Cerebellar cortex (tissue), 1 donor: Measurements from ENCODE around the gene EML4.

Experiments
- DNase-seq: peaks from one replicate; pipeline ENCODE4 v3.0.0-alpha.2; 2015; ENCODE audit warnings: low spot score

The EML4 gene

GRCh38 chr2:42138163-42139015 is 30.8 kb upstream of the EML4 start:
- peak; percentile 48 for DNase-seq

GRCh38 chr2:42139101-42139500 is 30.1 kb upstream of the EML4 start:
- DNase-seq, result peak; percentile 43

DNA sequence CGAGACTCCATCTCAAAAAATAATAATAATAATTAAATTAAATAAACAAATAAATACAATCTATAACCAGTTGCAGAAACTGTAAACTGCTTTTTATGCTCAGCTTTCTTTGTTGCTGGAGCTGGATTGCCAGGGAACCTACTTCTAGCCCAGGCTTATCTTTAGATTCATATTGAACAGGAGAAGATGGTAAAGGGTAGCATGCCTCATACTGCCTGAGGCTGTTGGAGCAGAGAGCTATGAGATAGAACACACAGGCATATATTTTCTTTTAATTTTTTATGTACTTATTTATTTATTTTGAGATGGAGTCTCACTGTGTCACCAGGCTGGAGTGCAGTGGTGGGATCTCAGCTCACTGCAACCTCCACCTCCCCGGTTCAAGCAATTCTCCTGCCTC is 28.7 kb upstream of the EML4 start:
- DNase-seq, result no peak

DNA sequence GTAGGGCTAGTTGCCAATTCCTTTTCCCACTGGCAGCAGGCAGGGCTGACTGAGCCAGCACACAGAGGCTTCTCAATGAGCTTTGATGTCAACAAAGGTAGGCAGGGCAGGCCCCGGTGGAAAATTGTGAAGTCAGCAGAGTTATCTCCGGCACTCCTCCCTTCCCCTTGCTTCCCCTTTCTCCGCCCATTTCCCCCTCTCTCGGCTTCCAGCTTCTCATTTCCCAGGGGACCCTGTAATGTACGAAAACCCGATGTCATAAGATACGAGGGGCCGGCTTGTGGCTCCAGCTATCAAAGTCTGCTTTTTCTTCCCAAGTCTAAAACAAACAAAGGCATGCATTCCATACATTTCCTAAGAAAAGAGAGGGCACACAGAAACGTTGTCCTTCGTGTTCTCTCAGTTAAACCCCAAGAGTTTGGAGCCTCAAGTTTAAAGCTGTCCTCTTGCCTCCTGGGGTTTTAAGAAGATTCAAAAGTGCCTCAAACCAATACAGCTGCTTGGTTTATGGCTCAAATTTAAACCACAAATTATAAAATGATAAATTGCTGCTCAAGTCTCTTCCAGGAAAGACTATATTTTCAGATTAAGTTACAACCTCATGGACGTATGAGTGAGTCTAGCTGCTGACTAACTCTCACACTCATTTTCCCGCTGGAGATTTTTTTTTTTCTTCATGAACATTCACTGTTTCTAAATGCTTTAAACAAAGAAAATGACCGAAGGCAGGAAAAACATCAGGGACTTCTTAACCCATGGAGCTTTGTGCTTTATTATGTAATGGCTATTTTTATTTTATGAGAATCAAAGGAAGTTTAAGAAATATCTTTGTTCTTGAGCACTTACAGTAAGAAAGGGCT is 27.2 kb upstream of the EML4 start:
- DNase-seq, result peak; percentile 75

GRCh38 chr2:42142547-42143184 is 26.5 kb upstream of the EML4 start:
- peak; percentile 57 for DNase-seq

- DNase-seq, result no peak
These were observed 21.4 kb upstream of the EML4 start for GRCh38 chr2:42147641-42148274.

GRCh38 chr2:42150159-42150558 is 19.0 kb upstream of the EML4 start:
- DNase-seq, result no peak

- DNase-seq, result no peak
These were observed 15.1 kb upstream of the EML4 start for GRCh38 chr2:42153944-42154581.

GRCh38 chr2:42156721-42157120 is 12.4 kb upstream of the EML4 start:
- no peak for DNase-seq

DNA sequence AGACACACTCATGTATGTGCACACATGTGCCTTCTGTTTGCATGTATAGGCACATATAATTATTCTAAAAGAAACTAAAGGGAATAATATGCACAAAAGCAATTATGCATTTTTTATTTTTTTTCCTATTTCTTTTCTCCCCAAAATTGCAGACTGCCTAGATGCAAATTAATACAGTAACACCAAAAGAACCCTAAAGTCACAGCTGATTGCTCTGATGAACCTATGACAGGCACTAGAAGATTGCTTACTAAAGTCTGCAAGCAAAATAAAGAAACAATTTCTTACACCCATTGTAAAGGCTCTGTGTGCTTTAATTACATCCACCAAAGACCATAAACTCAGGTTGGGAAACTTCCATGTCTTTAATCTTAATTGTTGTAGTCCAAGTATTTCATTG is 7.7 kb upstream of the EML4 start:
- DNase-seq, result no peak

DNA sequence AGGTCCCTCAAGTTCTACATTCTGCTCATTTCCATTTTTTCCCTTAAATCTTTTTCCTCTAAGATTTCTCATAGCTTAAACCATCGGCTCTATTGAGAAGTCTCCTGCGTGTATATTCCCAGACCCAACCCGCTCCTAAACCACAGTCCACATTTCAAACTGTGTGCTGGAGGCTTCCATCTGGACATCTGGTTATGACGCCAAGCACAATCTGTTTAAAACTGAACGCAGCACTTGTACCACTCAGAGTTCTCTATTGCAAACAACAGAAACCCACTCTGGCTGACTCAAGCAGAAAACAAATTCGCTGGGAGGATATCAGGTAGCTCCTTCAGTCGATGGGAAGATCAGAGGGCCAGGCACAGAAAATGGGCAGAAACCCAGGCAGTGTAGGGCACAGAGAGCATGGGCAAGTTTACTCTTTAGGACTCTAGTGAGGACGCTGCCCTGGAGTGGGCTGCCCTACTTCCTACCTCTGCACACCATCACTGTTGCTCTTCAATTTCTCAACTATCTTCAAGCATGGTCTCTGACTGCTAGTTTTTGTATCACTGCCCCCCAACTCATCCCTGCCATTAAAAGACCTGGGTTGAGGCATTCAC is 5.6 kb upstream of the EML4 start:
- no peak for DNase-seq

DNA sequence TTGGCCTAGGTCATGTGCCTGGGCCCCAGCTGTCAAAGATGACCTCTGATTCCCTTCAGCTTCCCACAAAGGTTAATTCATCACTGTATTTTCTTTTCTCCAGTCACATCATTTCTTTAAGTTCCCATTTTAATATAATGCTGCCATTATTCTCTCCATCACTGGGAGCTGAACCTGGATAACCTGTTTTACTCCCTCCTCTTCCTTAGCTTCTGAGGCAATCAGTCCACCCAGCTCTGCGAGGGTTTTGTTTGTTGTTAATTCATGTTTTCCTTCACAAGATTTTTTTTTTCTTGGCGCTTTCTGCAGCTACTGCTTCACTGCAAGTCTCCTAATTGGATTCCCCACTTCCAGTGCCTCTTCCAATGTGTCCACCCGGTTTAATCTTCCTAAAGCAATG is 5.1 kb upstream of the EML4 start:
- DNase-seq, result no peak

DNA sequence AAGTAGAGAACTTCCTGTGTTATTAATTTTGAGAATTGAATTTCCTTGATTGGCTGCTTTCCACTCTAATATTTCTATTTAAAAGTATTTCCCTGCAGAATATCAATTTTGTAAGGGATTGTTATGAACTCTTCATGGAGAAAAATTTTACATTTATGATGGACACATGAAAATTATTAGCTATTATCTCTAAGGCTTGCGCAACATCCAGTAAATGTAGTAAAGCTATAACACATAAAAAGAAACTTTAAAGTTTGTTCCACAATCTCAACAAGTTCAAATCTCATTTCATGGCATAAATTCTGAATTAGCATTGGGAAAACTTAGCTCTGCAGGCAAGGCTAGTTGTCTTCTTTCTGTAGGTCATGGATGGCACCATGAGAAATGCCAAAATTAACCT is 4.2 kb upstream of the EML4 start:
- DNase-seq, result no peak

DNA sequence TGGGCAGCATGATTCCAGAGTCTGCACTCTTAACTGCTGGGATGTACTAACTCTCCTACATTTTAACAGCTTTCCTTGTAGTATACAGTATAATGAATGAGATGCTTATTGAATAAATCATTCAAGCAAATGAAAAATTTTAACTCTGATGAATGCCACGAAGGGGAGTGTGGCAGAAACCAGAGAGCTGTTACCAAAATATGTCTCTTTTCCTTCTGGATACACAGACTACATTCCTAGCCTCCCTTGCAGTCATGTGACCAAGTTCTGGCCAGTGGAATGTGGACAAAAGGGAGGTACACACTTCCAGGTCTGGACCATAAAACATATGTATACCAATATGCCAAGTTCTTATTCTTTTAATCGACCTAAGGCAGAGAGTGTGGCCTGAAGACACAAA is 1.7 kb upstream of the EML4 start:
- DNase-seq, result peak; percentile 29

DNA sequence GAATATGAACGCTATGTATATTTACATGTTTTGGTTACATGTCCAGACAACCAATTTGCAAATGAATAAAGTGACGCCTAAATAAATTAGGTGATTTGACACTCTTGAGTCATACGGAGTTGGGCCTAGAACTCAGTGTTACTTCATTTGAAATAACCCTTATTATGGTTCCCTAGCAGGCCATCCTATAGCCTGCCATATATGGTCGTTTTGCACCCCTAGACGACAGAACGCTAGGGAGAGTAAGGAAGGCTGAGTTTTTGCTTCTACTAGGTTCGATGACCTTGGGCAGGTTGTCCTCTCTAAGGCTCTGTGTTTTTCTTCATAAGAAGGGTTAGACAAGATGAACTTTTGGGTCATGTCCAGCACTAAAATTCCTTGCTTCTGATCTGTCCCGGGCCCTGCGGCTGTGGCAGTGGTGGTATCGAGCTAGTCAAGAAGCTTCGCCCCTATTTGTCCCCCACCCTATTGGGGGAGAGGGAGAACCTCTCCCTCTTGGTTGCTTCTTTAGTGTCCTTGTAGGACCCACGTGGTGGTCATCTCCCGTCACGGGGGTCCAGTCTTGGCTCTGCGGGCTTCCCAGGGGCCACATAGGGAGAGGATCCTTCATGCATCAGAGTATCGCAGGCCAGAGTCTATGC is 574 bp upstream of the EML4 start:
- no peak for DNase-seq

GRCh38 chr2:42169874-42170521 is 845 bp downstream of the EML4 start:
- DNase-seq, result no peak

GRCh38 chr2:42170619-42171395 is 1.7 kb downstream of the EML4 start:
- no peak for DNase-seq

- no peak for DNase-seq
These were observed 2.3 kb downstream of the EML4 start for GRCh38 chr2:42171396-42171980.

DNA sequence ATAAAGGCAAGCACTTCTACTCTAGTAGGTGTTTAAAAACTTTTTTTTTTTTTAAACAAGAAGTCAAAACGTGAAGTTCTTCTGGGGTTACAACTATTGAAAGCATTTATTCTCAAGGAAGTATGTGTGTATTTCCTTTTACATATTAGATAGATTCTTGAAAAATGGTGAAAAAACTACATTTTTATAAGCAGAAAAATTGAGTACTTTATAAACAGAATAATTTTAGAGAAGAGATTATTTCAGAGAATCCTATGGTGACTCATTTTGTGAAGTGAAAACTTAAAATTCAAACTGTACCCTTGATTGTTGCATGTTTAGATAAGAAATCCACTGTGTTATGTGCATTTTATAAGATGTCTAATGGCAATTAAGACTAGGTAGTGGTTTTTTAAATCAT is 2.9 kb downstream of the EML4 start:
- no peak for DNase-seq
